GM23338 (cell line): ENCODE measurements around the gene PPP1R7. TPM values are rescaled to one million over a fixed set of nuclear protein-coding genes. Genes with fewer than 3 reads are reported as not detected.

Experiments used
- ATAC-seq: fragments of 200-7000 bp; cut with Tn5 transposase; 3 replicates; pipeline ENCODE4 v1.9.1; 2020
- DNase-seq: peaks from one replicate; pipeline ENCODE4 v3.0.0-alpha.2; 2015; ENCODE audit warnings: low spot score
- H2AFZ ChIP-seq: fragments of 200-600 bp; sonication (generic); 2 replicates; pipeline ENCODE4 v1.8.0; 2016; ENCODE audit warnings: antibody characterized with exemption, mild to moderate bottlenecking, moderate library complexity
- H3F3A ChIP-seq: fragments of 200-600 bp; sonication (generic); replicated peaks from 2 replicates; pipeline ENCODE4 v1.8.0; 2017; ENCODE audit warnings: antibody characterized with exemption, mixed run types, low read depth
- H3K27ac ChIP-seq: fragments of 200-600 bp; sonication (generic); 2 replicates; pipeline ENCODE4 v1.6.1; 2016; ENCODE audit warnings: low read depth
- H3K27me3 ChIP-seq: fragments of 200-600 bp; sonication (generic); 2 replicates; pipeline ENCODE4 v1.8.0; 2016; ENCODE audit warnings: mild to moderate bottlenecking, mixed run types, moderate library complexity; ENCODE audit not compliant: insufficient read depth
- H3K36me3 ChIP-seq: fragments of 200-600 bp; sonication (generic); 2 replicates; pipeline ENCODE4 v1.8.0; 2016; ENCODE audit warnings: mild to moderate bottlenecking; ENCODE audit not compliant: insufficient read depth
- H3K4me1 ChIP-seq: fragments of 200-600 bp; sonication (generic); 2 replicates; pipeline ENCODE4 v1.8.0; 2016; ENCODE audit warnings: mild to moderate bottlenecking, moderate library complexity; ENCODE audit not compliant: insufficient read depth
- H3K4me2 ChIP-seq: fragments of 200-600 bp; sonication (generic); 2 replicates; pipeline ENCODE4 v1.7.1; 2017; ENCODE audit warnings: mixed run types
- H3K4me3 ChIP-seq: fragments of 200-600 bp; sonication (generic); 2 replicates; pipeline ENCODE4 v1.6.1; 2016; ENCODE audit warnings: mixed run types
- H3K79me2 ChIP-seq: fragments of 200-600 bp; sonication (generic); replicated peaks from 2 replicates; pipeline ENCODE4 v1.8.0; 2017; ENCODE audit warnings: mild to moderate bottlenecking; ENCODE audit not compliant: insufficient read depth
- H3K9me2 ChIP-seq: fragments of 200-600 bp; sonication (generic); 2 replicates; pipeline ENCODE4 v1.8.0; 2017; ENCODE audit not compliant: insufficient read depth
- H4K20me1 ChIP-seq: fragments of 200-600 bp; sonication (generic); replicated peaks from 2 replicates; pipeline ENCODE4 v1.8.0; 2017; ENCODE audit warnings: mild to moderate bottlenecking; ENCODE audit not compliant: insufficient read depth
- H3K27ac Mint-ChIP-seq: 2 replicates; pipeline ENCODE4 v1.8.0; 2020; ENCODE audit warnings: inconsistent platforms, mild to moderate bottlenecking, moderate library complexity, mixed read lengths
- H3K27me3 Mint-ChIP-seq: 3 replicates; pipeline ENCODE4 v1.8.0; 2022; ENCODE audit warnings: low read depth, mild to moderate bottlenecking, moderate library complexity, mixed read lengths, inconsistent platforms; ENCODE audit not compliant: insufficient read depth, poor library complexity
- H3K36me3 Mint-ChIP-seq: 3 replicates; pipeline ENCODE4 v1.8.0; 2021; ENCODE audit warnings: low read depth, mild to moderate bottlenecking, inconsistent platforms, moderate library complexity, mixed read lengths
- H3K4me1 Mint-ChIP-seq: 3 replicates; pipeline ENCODE4 v1.8.0; 2020; ENCODE audit warnings: mild to moderate bottlenecking, inconsistent platforms, mixed read lengths
- H3K4me3 Mint-ChIP-seq: 3 replicates; pipeline ENCODE4 v1.8.0; 2021; ENCODE audit warnings: moderate library complexity, mild to moderate bottlenecking, inconsistent platforms, mixed read lengths
- H3K9me3 Mint-ChIP-seq: 3 replicates; pipeline ENCODE4 v1.8.0; 2020; ENCODE audit warnings: moderate library complexity, mild to moderate bottlenecking, inconsistent platforms, mixed read lengths
- EZH2 ChIP-seq: fragments of 200-600 bp; sonication (generic); IDR thresholded peaks from one replicate; pipeline ENCODE4 v1.8.0; 2017; ENCODE audit warnings: antibody characterized with exemption, mild to moderate bottlenecking, low read depth; ENCODE audit not compliant: unreplicated experiment
- EZH2phosphoT487 ChIP-seq: fragments of 200-600 bp; sonication (generic); IDR thresholded peaks from one replicate; pipeline ENCODE4 v1.8.1; 2018; ENCODE audit warnings: antibody characterized with exemption; ENCODE audit not compliant: unreplicated experiment
- JUNB ChIP-seq: IDR thresholded peaks from one replicate; pipeline ENCODE4 v1.6.1; 2016; ENCODE audit warnings: antibody characterized with exemption; ENCODE audit not compliant: unreplicated experiment
- NANOG ChIP-seq: IDR thresholded peaks from 2 replicates; pipeline ENCODE4 v1.6.1; 2016; ENCODE audit warnings: antibody characterized with exemption, borderline replicate concordance
- POLR2AphosphoS5 ChIP-seq: IDR thresholded peaks from 2 replicates; pipeline ENCODE4 v1.6.1; 2016; ENCODE audit warnings: antibody characterized with exemption, low read depth
- ZNF114 ChIP-seq: fragments of 250-450 bp; sonication (Bioruptor Pico); IDR thresholded peaks from 2 replicates; pipeline ENCODE4 v1.5.0; 2020; ENCODE audit warnings: mild to moderate bottlenecking, moderate library complexity
- ZNF331 ChIP-seq: fragments of 250-450 bp; sonication (Bioruptor Pico); IDR thresholded peaks from 2 replicates; pipeline ENCODE4 v1.5.0; 2020; ENCODE audit warnings: low read depth, mild to moderate bottlenecking, moderate library complexity
- polyA plus RNA-seq: library from polyadenylated mRNA; unstranded; fragments of >200 nt; fragmentation: Nextera tagmentation; extraction: Ambion mirVana; gene quantifications from 2 replicates; pipeline ENCODE4 v1.2.1, GENCODE V29; 2016
- total RNA-seq: library from RNA; depleted of rRNA; stranded (reverse); fragments of >200 nt; shearing (Covaris generic); gene quantifications from 2 replicates; pipeline ENCODE4 v1.2.3, GENCODE V29; 2014
- TF ChIP-seq, protein P1 (sequence below), 2 experiments: fragments of 200-600 bp in 1 of 2; sonication (generic) in 1 of 2; conservative IDR thresholded peaks; 2 replicates each; pipeline versions ENCODE4 v1.5.1 to v1.6.1; 2016 to 2017; ENCODE audit warnings: antibody characterized with exemption in 2 of 2, low read depth in 2 of 2, mild to moderate bottlenecking in 2 of 2, moderate library complexity in 1 of 2
- TF ChIP-seq, protein P2 (sequence below): IDR thresholded peaks from one replicate; pipeline ENCODE4 v1.6.1; 2018; ENCODE audit warnings: antibody characterized with exemption; ENCODE audit not compliant: unreplicated experiment
- TF ChIP-seq, protein P3 (sequence below): IDR thresholded peaks from 2 replicates; pipeline ENCODE4 v1.6.1; 2016; ENCODE audit warnings: antibody characterized with exemption
- TF ChIP-seq, protein P4 (sequence below): fragments of 250-450 bp; sonication (Bioruptor Pico); IDR thresholded peaks from 2 replicates; pipeline ENCODE4 v1.5.0; 2020; ENCODE audit warnings: mild to moderate bottlenecking, moderate library complexity

PPP1R7 gene
- total and polyA plus RNA-seq, 2 experiments from 2014 or later: 48.2 to 94.3 TPM

DNA sequence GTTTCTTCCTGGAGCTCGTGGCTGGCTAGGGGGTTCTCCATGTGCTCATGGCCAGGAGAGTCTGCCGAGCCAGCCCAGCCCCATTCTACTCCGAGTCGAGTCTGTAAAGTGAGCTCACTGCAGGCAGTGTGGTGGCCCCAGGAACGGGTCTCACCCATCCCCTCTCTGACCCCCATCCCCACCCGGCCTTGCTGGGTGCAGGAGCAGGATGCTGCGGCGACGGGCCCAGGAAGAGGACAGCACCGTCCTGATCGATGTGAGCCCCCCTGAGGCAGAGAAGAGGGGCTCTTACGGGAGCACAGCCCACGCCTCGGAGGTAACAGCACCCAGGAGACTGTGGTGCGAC lies 39.6 kb downstream of the PPP1R7 start (continued):
- TF ChIP-seq, protein P1, sequence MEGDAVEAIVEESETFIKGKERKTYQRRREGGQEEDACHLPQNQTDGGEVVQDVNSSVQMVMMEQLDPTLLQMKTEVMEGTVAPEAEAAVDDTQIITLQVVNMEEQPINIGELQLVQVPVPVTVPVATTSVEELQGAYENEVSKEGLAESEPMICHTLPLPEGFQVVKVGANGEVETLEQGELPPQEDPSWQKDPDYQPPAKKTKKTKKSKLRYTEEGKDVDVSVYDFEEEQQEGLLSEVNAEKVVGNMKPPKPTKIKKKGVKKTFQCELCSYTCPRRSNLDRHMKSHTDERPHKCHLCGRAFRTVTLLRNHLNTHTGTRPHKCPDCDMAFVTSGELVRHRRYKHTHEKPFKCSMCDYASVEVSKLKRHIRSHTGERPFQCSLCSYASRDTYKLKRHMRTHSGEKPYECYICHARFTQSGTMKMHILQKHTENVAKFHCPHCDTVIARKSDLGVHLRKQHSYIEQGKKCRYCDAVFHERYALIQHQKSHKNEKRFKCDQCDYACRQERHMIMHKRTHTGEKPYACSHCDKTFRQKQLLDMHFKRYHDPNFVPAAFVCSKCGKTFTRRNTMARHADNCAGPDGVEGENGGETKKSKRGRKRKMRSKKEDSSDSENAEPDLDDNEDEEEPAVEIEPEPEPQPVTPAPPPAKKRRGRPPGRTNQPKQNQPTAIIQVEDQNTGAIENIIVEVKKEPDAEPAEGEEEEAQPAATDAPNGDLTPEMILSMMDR (conservative IDR thresholded peaks at IDR 0.05; ENCODE audit: low read depth in 2 of 2): no peak
- TF ChIP-seq ZNF331 (no peak), EZH2 (no peak), NANOG (no peak), EZH2phosphoT487 (no peak)
- TF ChIP-seq, protein P2, sequence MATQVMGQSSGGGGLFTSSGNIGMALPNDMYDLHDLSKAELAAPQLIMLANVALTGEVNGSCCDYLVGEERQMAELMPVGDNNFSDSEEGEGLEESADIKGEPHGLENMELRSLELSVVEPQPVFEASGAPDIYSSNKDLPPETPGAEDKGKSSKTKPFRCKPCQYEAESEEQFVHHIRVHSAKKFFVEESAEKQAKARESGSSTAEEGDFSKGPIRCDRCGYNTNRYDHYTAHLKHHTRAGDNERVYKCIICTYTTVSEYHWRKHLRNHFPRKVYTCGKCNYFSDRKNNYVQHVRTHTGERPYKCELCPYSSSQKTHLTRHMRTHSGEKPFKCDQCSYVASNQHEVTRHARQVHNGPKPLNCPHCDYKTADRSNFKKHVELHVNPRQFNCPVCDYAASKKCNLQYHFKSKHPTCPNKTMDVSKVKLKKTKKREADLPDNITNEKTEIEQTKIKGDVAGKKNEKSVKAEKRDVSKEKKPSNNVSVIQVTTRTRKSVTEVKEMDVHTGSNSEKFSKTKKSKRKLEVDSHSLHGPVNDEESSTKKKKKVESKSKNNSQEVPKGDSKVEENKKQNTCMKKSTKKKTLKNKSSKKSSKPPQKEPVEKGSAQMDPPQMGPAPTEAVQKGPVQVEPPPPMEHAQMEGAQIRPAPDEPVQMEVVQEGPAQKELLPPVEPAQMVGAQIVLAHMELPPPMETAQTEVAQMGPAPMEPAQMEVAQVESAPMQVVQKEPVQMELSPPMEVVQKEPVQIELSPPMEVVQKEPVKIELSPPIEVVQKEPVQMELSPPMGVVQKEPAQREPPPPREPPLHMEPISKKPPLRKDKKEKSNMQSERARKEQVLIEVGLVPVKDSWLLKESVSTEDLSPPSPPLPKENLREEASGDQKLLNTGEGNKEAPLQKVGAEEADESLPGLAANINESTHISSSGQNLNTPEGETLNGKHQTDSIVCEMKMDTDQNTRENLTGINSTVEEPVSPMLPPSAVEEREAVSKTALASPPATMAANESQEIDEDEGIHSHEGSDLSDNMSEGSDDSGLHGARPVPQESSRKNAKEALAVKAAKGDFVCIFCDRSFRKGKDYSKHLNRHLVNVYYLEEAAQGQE: no peak

DNA sequence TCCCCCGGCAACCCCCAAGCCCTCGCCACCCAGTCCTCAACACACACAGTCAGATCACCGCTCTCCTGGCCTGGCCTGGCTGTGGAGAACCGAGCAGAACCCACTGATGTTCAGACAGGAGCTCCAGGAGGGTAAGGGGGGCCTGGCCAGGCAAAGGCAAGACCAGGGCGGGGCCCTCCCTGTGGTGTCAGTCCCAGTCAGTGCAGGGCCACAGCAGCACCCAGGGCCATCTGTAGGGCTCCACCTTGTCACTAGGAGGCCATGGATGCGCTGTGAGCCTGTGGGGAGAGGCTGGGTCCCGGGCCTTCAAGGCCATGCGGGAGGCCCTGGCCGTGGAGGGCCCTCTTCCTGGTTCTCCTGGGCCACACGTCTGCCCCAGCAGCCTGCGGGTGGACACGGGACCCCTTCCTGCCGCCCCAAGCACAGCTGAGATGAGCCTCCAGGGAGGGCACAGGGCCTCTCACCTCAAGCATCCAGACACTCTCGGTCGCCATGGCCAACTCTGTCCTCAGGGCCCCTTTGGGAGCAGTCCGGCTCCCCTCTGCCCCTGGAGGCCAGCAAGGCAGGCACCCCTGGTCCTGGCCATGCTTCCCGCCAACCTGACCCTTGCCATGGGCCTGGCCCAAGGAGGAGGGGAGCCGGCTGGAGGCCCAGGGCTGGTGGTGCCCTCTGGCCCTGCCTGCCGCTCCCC lies 40.2 kb downstream of the PPP1R7 start:
- Histone ChIP-seq H3K4me3 (no peak overlapping the region), H3K79me2 (no peaks in the 10 kb centered on the region), H3F3A (no peaks in the 10 kb centered on the region), H2AFZ (no peak overlapping the region), H3K27me3 (no peaks in the 10 kb centered on the region), H3K4me1 (no peaks in the 10 kb centered on the region), H3K9me2 (no peaks in the 10 kb centered on the region), H3K27ac (no peak overlapping the region), H3K4me2 (no peak overlapping the region), H3K36me3 (no peaks in the 10 kb centered on the region), H4K20me1 (no peaks in the 10 kb centered on the region)
- H3K36me3 Mint-ChIP-seq: no peaks in the 10 kb centered on the region
- H3K9me3 Mint-ChIP-seq: no peaks in the 10 kb centered on the region
- ATAC-seq: peak; percentile 8; the same call in 2 of the 3 replicates
- H3K27me3 Mint-ChIP-seq: peaks cover 7% of the 10 kb centered on the region
- no peak for DNase-seq
- H3K4me3 Mint-ChIP-seq: no peak overlapping the region
- peaks cover 3% of the 10 kb centered on the region for H3K4me1 Mint-ChIP-seq
- H3K27ac Mint-ChIP-seq: no peak overlapping the region
- TF ChIP-seq JUNB (no peak), EZH2 (no peak), ZNF331 (no peak), POLR2AphosphoS5 (no peak), ZNF114 (CRISPR knock-in tag) (no peak)
- TF ChIP-seq, protein P3, sequence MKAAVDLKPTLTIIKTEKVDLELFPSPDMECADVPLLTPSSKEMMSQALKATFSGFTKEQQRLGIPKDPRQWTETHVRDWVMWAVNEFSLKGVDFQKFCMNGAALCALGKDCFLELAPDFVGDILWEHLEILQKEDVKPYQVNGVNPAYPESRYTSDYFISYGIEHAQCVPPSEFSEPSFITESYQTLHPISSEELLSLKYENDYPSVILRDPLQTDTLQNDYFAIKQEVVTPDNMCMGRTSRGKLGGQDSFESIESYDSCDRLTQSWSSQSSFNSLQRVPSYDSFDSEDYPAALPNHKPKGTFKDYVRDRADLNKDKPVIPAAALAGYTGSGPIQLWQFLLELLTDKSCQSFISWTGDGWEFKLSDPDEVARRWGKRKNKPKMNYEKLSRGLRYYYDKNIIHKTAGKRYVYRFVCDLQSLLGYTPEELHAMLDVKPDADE: no peak
- TF ChIP-seq, protein P4, sequence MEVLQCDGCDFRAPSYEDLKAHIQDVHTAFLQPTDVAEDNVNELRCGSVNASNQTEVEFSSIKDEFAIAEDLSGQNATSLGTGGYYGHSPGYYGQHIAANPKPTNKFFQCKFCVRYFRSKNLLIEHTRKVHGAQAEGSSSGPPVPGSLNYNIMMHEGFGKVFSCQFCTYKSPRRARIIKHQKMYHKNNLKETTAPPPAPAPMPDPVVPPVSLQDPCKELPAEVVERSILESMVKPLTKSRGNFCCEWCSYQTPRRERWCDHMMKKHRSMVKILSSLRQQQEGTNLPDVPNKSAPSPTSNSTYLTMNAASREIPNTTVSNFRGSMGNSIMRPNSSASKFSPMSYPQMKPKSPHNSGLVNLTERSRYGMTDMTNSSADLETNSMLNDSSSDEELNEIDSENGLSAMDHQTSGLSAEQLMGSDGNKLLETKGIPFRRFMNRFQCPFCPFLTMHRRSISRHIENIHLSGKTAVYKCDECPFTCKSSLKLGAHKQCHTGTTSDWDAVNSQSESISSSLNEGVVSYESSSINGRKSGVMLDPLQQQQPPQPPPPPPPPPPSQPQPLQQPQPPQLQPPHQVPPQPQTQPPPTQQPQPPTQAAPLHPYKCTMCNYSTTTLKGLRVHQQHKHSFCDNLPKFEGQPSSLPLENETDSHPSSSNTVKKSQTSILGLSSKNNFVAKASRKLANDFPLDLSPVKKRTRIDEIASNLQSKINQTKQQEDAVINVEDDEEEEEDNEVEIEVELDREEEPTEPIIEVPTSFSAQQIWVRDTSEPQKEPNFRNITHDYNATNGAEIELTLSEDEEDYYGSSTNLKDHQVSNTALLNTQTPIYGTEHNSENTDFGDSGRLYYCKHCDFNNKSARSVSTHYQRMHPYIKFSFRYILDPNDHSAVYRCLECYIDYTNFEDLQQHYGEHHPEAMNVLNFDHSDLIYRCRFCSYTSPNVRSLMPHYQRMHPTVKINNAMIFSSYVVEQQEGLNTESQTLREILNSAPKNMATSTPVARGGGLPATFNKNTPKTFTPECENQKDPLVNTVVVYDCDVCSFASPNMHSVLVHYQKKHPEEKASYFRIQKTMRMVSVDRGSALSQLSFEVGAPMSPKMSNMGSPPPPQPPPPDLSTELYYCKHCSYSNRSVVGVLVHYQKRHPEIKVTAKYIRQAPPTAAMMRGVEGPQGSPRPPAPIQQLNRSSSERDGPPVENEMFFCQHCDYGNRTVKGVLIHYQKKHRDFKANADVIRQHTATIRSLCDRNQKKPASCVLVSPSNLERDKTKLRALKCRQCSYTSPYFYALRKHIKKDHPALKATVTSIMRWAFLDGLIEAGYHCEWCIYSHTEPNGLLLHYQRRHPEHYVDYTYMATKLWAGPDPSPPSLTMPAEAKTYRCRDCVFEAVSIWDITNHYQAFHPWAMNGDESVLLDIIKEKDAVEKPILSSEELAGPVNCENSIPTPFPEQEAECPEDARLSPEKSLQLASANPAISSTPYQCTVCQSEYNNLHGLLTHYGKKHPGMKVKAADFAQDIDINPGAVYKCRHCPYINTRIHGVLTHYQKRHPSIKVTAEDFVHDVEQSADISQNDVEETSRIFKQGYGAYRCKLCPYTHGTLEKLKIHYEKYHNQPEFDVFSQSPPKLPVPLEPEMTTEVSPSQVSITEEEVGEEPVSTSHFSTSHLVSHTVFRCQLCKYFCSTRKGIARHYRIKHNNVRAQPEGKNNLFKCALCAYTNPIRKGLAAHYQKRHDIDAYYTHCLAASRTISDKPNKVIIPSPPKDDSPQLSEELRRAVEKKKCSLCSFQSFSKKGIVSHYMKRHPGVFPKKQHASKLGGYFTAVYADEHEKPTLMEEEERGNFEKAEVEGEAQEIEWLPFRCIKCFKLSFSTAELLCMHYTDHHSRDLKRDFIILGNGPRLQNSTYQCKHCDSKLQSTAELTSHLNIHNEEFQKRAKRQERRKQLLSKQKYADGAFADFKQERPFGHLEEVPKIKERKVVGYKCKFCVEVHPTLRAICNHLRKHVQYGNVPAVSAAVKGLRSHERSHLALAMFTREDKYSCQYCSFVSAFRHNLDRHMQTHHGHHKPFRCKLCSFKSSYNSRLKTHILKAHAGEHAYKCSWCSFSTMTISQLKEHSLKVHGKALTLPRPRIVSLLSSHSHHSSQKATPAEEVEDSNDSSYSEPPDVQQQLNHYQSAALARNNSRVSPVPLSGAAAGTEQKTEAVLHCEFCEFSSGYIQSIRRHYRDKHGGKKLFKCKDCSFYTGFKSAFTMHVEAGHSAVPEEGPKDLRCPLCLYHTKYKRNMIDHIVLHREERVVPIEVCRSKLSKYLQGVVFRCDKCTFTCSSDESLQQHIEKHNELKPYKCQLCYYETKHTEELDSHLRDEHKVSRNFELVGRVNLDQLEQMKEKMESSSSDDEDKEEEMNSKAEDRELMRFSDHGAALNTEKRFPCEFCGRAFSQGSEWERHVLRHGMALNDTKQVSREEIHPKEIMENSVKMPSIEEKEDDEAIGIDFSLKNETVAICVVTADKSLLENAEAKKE: no peak
